GM19397 (cell line): ENCODE data around the gene ARVCF.
"Not testable (repeated sequence)": the region's sequence is repeated elsewhere in the genome, so short reads cannot be mapped to it uniquely, and the experiment has no call there.

Experiments
- ATAC-seq: cut with Tn5 transposase; IDR thresholded peaks from one replicate; pipeline ENCODE4 v1.9.1; 2021; ENCODE audit warnings: mild to moderate bottlenecking, moderate library complexity; ENCODE audit not compliant: unreplicated experiment

ARVCF gene

DNA sequence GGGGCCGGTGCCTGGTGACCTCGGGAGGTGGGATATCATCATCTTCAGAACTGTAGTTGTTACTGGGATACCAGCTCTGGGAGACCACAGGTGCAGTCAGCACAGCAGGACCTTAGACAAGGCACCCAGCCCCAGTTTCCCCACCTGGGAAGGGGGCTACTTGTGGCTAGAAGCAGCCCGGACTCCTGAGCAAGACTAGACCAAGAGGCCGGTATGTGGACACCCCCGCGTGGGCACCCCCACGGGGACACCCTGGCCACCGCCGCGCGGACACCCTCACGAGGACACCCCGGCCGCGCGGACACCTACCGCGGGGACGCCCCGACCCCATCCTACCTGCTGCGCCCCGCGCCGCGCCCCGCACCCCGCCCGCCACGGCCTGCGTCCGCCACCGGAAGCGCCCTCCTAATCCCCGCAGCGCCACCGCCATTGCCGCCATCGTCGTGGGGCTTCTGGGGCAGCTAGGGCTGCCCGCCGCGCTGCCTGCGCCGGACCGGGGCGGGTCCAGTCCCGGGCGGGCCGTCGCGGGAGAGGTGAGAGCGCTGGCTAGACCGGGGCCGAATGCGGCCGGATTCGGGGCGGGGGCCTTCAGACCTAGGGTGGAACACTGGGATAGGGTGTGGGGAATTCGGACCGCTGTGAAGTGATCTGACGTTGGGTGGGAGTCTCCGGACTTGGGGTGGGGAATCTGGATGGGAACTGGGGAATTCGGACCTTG lies 75.1 kb downstream of the ARVCF start, which contains the start of the genes COMT and TXNRD2:
Gene COMT (plus strand): TSS at position 408 of the 718 bp plus-strand sequence. CDS start 20,755 bp downstream, outside the sequence.
Gene TXNRD2 (minus strand): TSS at position 454 of the 718 bp plus-strand sequence. CDS start 15 bp downstream, at position 439.
- no peak for ATAC-seq

DNA sequence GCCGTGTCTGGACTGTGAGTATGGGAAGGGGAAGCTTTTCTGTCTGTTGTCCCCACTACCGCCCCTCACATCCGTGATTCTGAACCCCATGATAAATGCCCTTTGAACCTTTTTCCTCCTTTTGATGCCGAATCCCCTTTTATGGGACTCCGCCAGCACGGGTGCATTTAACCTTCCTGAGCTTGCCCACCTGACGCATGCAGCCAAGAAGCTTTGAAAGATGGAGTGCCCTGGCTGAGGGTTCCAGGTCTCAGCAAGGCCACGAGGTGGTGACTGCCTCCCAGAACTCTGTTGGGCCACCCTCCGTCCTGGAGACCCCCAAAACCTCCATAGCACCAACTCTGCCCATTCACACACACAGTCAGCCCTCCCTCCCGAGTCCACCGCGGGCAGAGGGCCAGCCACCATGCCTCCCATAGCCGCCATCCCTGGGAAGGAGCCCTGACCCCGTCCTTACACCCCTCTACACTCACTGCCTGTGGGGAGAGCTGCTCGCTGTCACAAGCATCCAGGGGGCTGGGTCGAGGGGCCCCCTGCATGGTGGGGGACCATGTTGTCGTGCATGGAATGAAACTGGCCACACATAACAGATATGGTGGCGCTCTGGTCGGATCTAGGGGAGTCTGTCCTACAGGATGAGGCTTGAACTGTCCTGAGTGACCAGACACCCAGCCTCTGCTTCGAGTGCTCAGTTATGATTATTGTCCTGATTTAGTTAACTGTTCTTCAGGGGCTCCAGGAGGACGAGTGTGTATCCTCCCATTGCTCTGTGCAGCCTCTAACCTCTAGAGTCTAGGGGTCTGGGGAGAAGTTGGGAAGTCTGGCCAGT lies 75.9 kb downstream of the ARVCF start:
- no peak for ATAC-seq

GRCh38 chr22:19937616-19938473 lies 78.8 kb downstream of the ARVCF start:
- ATAC-seq: no peak

DNA sequence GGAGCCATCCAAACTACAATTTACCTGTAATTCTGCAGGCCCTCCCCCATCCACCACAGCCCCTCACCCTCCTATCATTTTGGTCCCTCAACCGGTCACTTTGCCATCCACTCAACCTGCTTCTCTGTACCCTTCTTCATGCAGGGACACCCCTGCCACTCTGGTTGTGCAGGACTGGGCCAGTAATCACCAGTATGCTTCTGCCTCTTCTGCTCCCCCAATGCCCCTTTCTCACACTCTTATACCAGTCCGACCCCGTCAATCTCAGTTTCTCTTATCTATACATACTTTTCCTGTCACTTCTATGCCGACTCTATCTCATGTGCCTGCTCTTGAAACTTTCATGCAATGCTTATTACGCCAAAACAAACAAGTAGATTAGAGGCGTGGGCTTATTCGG lies 80.1 kb downstream of the ARVCF start:
- ATAC-seq: no peak

DNA sequence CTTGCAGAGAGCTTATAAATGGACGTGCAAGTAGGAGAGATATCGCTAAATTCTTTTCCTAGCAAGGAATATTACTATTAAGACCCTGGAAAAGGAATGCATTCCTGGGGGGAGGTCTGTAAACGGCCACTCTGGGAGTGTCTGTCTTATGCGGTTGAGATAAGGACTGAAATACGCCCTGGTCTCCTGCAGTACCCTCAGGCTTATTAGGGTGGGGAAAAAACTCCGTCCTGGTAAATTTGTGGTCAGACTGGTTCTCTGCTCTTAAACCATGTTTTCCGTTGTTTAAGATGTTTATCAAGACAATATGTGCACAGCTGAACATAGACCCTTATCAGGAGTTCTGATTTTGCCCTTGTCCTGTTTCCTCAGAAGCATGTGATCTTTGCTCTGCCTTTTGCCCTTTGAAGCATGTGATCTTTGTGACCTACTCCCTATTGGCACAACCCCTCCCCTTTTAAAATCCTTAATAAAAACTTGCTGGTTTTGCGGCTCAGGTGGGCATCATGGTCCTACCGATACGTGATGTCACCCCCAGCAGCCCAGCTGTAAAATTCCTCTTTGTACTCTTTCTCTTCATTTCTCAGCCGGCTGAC lies 81.4 kb downstream of the ARVCF start:
- ATAC-seq: not testable (repeated sequence)

DNA sequence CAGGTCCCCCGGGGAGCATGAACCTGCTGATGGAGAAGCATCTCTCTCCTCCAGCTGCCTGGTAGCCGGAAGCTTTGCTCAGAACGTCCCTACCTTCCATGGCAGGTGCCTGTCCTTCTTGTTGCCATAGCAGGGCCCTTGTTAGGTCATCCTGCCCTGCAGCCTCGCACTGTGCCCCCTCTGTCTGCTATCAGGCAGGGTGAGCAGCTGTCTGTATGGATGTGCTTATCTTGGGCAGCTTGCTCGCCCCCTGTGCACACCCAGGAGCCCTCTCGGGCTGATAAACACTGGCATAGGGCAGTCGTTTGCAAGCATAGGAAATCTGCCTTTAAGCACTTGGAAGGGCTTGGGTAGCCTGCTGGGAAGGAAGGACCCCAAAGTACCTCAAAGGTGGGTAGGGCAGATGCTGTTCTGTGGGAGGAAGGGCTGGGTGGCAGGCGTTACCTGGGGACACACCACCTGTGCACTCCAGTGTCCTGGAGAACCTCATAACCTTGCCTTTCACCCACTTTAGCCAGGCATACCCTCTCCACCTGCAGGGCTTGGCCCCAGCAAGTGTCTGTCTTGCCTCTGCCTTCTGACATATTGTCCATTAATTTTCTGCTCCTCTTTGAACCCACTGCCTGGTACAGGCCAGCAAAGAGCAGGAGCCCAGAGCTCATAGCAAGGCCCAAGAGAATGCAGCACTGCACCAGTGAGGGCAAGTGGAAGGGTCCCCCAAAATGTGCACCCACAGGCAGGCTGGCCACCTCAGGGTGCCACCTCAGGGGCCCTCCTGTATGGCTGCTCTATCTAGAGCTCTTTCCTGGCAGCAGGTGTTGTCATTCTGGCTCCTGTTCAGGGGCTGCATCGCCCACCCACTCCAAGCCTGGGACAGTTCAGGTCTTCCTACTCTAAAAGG lies 83.0 kb downstream of the ARVCF start:
- no peak for ATAC-seq

DNA sequence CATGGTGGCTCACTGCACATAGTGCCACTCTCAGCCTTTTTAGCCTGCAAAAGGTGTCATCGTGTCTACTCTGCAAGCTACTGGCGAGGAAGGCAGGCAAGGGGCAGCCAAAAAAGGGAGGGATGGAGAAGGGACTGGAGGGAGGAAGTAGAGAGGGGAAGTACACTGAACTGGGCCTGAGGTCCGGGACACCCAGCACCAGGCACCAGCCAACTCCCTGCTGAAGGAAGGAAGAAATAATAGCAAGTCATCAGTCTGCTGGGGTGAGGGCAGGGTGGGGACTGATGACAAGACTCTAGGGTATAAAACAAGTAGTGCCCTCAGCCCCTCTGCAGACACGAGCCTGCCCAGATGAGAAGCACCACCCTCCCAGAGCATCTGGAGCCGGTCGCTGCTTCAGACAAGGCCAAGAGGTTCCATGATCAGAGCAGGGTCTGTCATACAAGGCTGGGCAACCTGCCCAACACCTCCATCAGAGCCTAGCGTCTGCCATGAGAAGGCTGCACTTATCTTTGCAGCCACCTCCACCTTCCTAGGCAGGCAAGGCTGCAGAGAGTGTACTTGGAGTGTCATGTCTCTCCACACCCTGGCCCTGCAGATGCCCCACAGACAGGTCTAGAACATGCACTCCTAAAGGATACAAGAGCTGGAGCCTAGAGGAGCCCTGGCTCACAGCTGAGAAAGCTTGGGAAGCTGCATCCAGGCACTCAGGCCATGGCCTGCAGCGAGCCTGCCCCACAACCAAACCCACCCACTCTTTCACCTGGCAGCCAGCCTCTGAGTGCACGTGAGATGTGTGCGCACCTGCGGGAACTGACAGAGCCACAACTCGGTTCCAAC lies 84.0 kb downstream of the ARVCF start:
- ATAC-seq: no peak

- ATAC-seq: no peak
Observed at GRCh38 chr22:19931514-19931913, 85.1 kb downstream of the ARVCF start.

- ATAC-seq: no peak
Observed at GRCh38 chr22:19930551-19931486, 85.8 kb downstream of the ARVCF start.

DNA sequence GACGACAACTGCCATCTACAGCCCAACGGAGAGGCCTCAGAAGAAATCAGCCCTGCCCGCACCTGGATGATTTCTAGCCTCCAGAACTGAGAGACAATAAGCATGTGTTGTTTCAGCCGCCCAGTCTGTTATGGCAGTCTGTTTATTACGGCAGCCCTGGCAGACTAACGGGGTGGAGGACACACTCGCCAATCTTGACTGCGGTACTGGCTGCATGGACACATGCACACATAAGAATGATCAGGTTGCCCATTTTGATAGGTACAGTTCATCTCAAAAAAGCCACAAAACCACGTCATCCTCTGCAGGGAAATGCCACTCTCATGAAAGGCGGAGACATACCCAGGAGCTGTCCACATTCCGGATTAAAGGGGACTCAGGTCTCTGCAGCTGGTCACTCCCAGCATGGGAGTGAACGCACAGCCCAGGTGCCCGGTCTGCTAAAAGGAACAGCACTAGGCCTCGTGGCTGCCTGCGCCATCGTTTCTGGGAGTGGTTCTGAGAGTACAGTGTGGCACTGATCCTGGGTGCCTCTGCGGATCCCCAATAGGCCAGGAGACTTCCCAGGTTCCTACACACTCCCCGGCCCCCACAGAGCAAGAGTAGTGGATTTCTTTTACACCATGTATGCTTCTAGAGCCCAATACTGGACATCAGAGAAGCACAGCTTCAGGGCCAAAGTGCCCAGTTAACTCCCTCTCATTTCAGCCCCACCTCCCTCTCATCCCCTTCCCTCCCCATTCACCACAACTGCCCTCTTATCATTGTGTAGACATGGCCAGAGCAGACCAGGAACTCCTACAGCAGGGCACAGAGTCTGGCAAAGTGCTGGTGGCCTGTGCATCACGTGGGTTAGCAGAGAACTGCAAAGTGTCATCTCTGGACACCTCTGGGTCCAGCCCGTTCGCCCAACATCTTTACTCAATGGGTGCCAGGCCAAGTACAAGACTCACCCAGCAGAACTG lies 86.8 kb downstream of the ARVCF start:
- ATAC-seq: no peak

- ATAC-seq: no peak
Observed at GRCh38 chr22:19928207-19928606, 88.4 kb downstream of the ARVCF start.

- no peak for ATAC-seq
Observed at GRCh38 chr22:19927696-19928095, 88.9 kb downstream of the ARVCF start.

GRCh38 chr22:19926028-19926427 lies 90.6 kb downstream of the ARVCF start:
- not testable (repeated sequence) for ATAC-seq

- no peak for ATAC-seq
Observed at GRCh38 chr22:19923914-19924513, 92.6 kb downstream of the ARVCF start.

- ATAC-seq: no peak
Observed at GRCh38 chr22:19921544-19922081, 95.0 kb downstream of the ARVCF start.
